Endothelial cell of umbilical vein (primary cell): ENCODE results near the gene TNS1. TPM values are rescaled to one million over a fixed set of nuclear protein-coding genes. Genes with fewer than 3 reads are reported as not detected.
A peak's percentile ranks its signal among the peaks of the same experiment; 100 is the strongest.

ENCODE experiments used
- BruUV-seq: library from RNA; stranded (reverse); fragments of 400-500 nt; replicated peaks from 2 replicates; lab custom pipeline; 2021; lab: Mats Ljungman, UMichigan
- CTCF ChIA-PET: fragments of 300-600, 350-600 bp; sonication (Branson Sonifier 250); formaldehyde crosslinking; loops from one replicate; lab custom pipeline; 2021; ENCODE audit warnings: antibody characterized with exemption, inconsistent platforms; lab: Charles Lee
- POLR2A ChIA-PET: fragments of 300-600, 350-600 bp; sonication (Branson Sonifier 250); formaldehyde crosslinking; loops from one replicate; lab custom pipeline; 2021; ENCODE audit warnings: antibody characterized with exemption, inconsistent platforms; lab: Charles Lee
- DNase-seq: peaks from one replicate; pipeline ENCODE4 v3.0.0-alpha.2; 2011; ENCODE audit warnings: low read depth, low spot score
- FAIRE-seq: peaks from 2 replicates; lab custom pipeline; 2011; peaks lifted over from hg19 to GRCh38; lab: Jason Lieb, UNC
- H2AFZ ChIP-seq: 2 replicates; pipeline ENCODE4 v1.6.0; 2012; ENCODE audit warnings: low read depth, low read length, control low read depth, inconsistent platforms
- H3K27ac ChIP-seq: 2 replicates; pipeline ENCODE4 v1.5.1; 2011; ENCODE audit warnings: low read depth, mild to moderate bottlenecking, control low read depth, low read length, moderate library complexity; ENCODE audit not compliant: insufficient read depth
- H3K27me3 ChIP-seq, 2 experiments: 2 replicates each; pipeline versions ENCODE4 v1.6.0 to v1.6.1; 2011; ENCODE audit warnings: low read length in 2 of 2, mixed read lengths in 1 of 2; ENCODE audit not compliant: control insufficient read depth in 2 of 2, insufficient read depth in 2 of 2
- H3K36me3 ChIP-seq, 2 experiments: 2 replicates in 1 of 2; 3 replicates in 1 of 2; pipeline ENCODE4 v1.5.1; 2011; ENCODE audit warnings: low read length in 2 of 2, mild to moderate bottlenecking in 1 of 2, moderate library complexity in 1 of 2; ENCODE audit not compliant: control insufficient read depth in 2 of 2, insufficient read depth in 2 of 2; ENCODE audit errors: extremely low read depth in 1 of 2
- H3K4me1 ChIP-seq: 3 replicates; pipeline ENCODE4 v1.5.1; 2011; ENCODE audit warnings: mild to moderate bottlenecking, low read length; ENCODE audit not compliant: control insufficient read depth, insufficient read depth; ENCODE audit errors: extremely low read depth
- H3K4me2 ChIP-seq: 2 replicates; pipeline ENCODE4 v1.6.1; 2011; ENCODE audit warnings: low read length, control low read depth, mixed read lengths; ENCODE audit not compliant: insufficient read depth
- H3K4me3 ChIP-seq, 3 experiments: fragments of 200-600 bp in 1 of 3; sonication (generic), shearing (Covaris generic) in 1 of 3; replicated peaks in 1 of 3; 2 replicates each; pipeline ENCODE4 v1.5.1; 2011 to 2016; ENCODE audit warnings: control low read depth in 3 of 3, low read length in 3 of 3, mild to moderate bottlenecking in 2 of 3, inconsistent platforms in 1 of 3, low read depth in 1 of 3, moderate library complexity in 1 of 3; ENCODE audit not compliant: insufficient read depth in 1 of 3
- H3K79me2 ChIP-seq: 2 replicates; pipeline ENCODE4 v1.6.0; 2012; ENCODE audit warnings: low read length, inconsistent platforms; ENCODE audit not compliant: control insufficient read depth, insufficient read depth
- H3K9ac ChIP-seq: replicated peaks from 2 replicates; pipeline ENCODE3; 2011; ENCODE audit warnings: low read length, control low read depth; ENCODE audit not compliant: insufficient read depth; ENCODE audit errors: extremely low read depth
- H3K9me1 ChIP-seq: replicated peaks from 3 replicates; pipeline ENCODE4 v1.6.0; 2011; ENCODE audit warnings: mild to moderate bottlenecking, low read length; ENCODE audit not compliant: control insufficient read depth, insufficient read depth; ENCODE audit errors: extremely low read depth
- H3K9me3 ChIP-seq: replicated peaks from 2 replicates; pipeline ENCODE4 v1.5.1; 2012; ENCODE audit warnings: low read length, inconsistent platforms; ENCODE audit not compliant: control insufficient read depth, insufficient read depth
- H4K20me1 ChIP-seq: replicated peaks from 2 replicates; pipeline ENCODE3; 2011; ENCODE audit warnings: mild to moderate bottlenecking, low read length; ENCODE audit not compliant: control insufficient read depth, insufficient read depth; ENCODE audit errors: extremely low read depth
- CTCF ChIP-seq, 2 donors: IDR thresholded peaks; 1 replicate in 1 of 2; 2 replicates in 1 of 2; pipeline ENCODE4 v1.5.1; 2011; ENCODE audit warnings: low read length in 2 of 2, mild to moderate bottlenecking in 2 of 2, moderate library complexity in 2 of 2, control low read depth in 1 of 2, inconsistent platforms in 1 of 2, low read depth in 1 of 2; ENCODE audit not compliant: insufficient read depth in 1 of 2; ENCODE audit errors: extremely low read depth in 1 of 2
- EZH2 ChIP-seq: IDR thresholded peaks from 2 replicates; pipeline ENCODE4 v1.6.1; 2012; ENCODE audit warnings: borderline replicate concordance, low read depth, mild to moderate bottlenecking, moderate library complexity, low read length, inconsistent platforms; ENCODE audit not compliant: severe bottlenecking
- FOS ChIP-seq: IDR thresholded peaks from 2 replicates; pipeline ENCODE4 v1.6.1; 2011; ENCODE audit warnings: mild to moderate bottlenecking, low read length, moderate library complexity, borderline replicate concordance; ENCODE audit not compliant: insufficient read depth
- GATA2 ChIP-seq: IDR thresholded peaks from 2 replicates; pipeline ENCODE4 v1.7.0; 2011; ENCODE audit warnings: low read depth, mild to moderate bottlenecking, moderate library complexity, mixed read lengths, low read length; ENCODE audit not compliant: insufficient read length, insufficient read depth
- JUN ChIP-seq: IDR thresholded peaks from 2 replicates; pipeline ENCODE4 v1.6.1; 2011; ENCODE audit warnings: borderline replicate concordance, low read depth; ENCODE audit not compliant: insufficient read length, insufficient read depth
- MAX ChIP-seq: IDR thresholded peaks from 2 replicates; pipeline ENCODE4 v1.6.1; 2011; ENCODE audit not compliant: insufficient read depth, insufficient read length
- MYC ChIP-seq: IDR thresholded peaks from one replicate; pipeline ENCODE4 v1.6.1; 2011; ENCODE audit warnings: mild to moderate bottlenecking, low read depth, low read length
- POLR2A ChIP-seq: IDR thresholded peaks from 2 replicates; pipeline ENCODE4 v1.6.1; 2012; ENCODE audit warnings: low read depth, mild to moderate bottlenecking, control low read depth, low read length
- POLR2AphosphoS5 ChIP-seq: IDR thresholded peaks from 2 replicates; pipeline ENCODE4 v1.6.1; 2012; ENCODE audit warnings: low read depth, mild to moderate bottlenecking, control low read depth, low read length, moderate library complexity; ENCODE audit not compliant: insufficient read depth
- dilution Hi-C: fragments of 300-500 bp; cut with MboI; formaldehyde crosslinking; loops from one replicate; pipeline ENCODE4 v1.15.0; 2019; ENCODE audit warnings: low sequenced_read_pairs; ENCODE audit not compliant: extremely low pct_ligation_motif_present
- intact Hi-C: fragments of 100-400 bp; cut with micrococcal nuclease; formaldehyde crosslinking; loops from one replicate; pipeline ENCODE4 v1.10.0; 2022
- polyA plus RNA-seq, 4 experiments: library from polyadenylated mRNA; depleted of rRNA in 3 of 4; stranded (reverse) in 3 of 4; unstranded in 1 of 4; fragments of >200 nt; gene quantifications; 2 replicates each; pipeline versions ENCODE4 v1.2.1 to v1.2.3, GENCODE V29; 2011 to 2012; ENCODE audit warnings: missing spikeins in 1 of 4
- total RNA-seq: library from RNA; stranded (reverse); gene quantifications from 2 replicates; pipeline ENCODE4 v1.2.3, GENCODE V29; 2021

TNS1 gene
- total and polyA plus RNA-seq, 2 donors (not counting 3 experiments of a cell fraction or from before 2014, with no cell fraction given) = 11.0 to 52.1 TPM

GRCh38 chr2:217934321-217935131, 68.3 kb downstream of the TNS1 start:
- H3K4me2 ChIP-seq = no peak overlapping the region
- ChIA-PET CTCF (interaction anchor here (0.7 to 4.7 kb wide), 8 partner anchors 9 to 149 kb away, joined by 3 to 40 read pairs (median 4); no protein-coding TSS in a partner anchor), POLR2A (no interaction called here)
- dilution Hi-C loops (no loop called here), intact Hi-C loops (loop anchor here (1.0 to 2.0 kb wide), 2 partner anchors 14 to 60 kb away; no protein-coding TSS in a partner anchor)
- H3K9me3 ChIP-seq = no peaks in the 10 kb centered on the region
- no peaks in the 10 kb centered on the region for H3K27me3 ChIP-seq
- H3K9ac ChIP-seq = peak overlapping the region; percentile 10
- DNase-seq (peak; percentile 53), FAIRE-seq (peak; percentile 82)
- TF ChIP-seq POLR2AphosphoS5 = peak; percentile 64
- no peak for TF ChIP-seq MYC
- TF ChIP-seq EZH2 = no peak
- TF ChIP-seq FOS = peak; percentile 89
- H3K9me1 ChIP-seq = no peaks in the 10 kb centered on the region
- H3K4me1 ChIP-seq = peaks cover 45% of the 10 kb centered on the region
- H3K36me3 ChIP-seq = no peaks in the 10 kb centered on the region
- no peaks in the 10 kb centered on the region for H3K79me2 ChIP-seq
- no peak overlapping the region for H3K4me3 ChIP-seq
- no peak overlapping the region for H2AFZ ChIP-seq
- peak overlapping the region; percentile 81 for H3K27ac ChIP-seq
- TSS peak; percentile 81 for BruUV-seq
- H4K20me1 ChIP-seq = no peaks in the 10 kb centered on the region

- POLR2A ChIA-PET = no interaction called here
- no peak for DNase-seq
- H3K9me1 ChIP-seq = no peaks in the 10 kb centered on the region
These were observed 69.2 kb downstream of the TNS1 start for GRCh38 chr2:217933617-217933993.

More at GRCh38 chr2:217933617-217933993, 69.2 kb downstream of the TNS1 start:
- TF ChIP-seq POLR2A = no peak
- no peak for TF ChIP-seq MAX
- no peak for TF ChIP-seq FOS
- TF ChIP-seq GATA2 = no peak
- TF ChIP-seq JUN = no peak
- TF ChIP-seq CTCF (IDR thresholded peaks at IDR 0.05; ENCODE audit: extremely low read depth in 1 of 2, insufficient read depth in 1 of 2, low read depth in 1 of 2, low read length in 2 of 2) = no peak
- TF ChIP-seq MYC = no peak
- no peak for TF ChIP-seq EZH2
- no peak for TF ChIP-seq POLR2AphosphoS5
- Histone ChIP-seq H3K27ac (peak overlapping the region; percentile 81), H2AFZ (peak overlapping the region; percentile 50), H3K9me3 (no peaks in the 10 kb centered on the region), H3K36me3 (no peaks in the 10 kb centered on the region), H3K4me2 (no peak overlapping the region), H3K27me3 (no peaks in the 10 kb centered on the region), H3K9ac (peak overlapping the region; percentile 57), H3K4me3 (no peak overlapping the region), H4K20me1 (no peaks in the 10 kb centered on the region), H3K79me2 (no peaks in the 10 kb centered on the region), H3K4me1 (peaks cover 47% of the 10 kb centered on the region)
- intact Hi-C loops = no loop called here
- FAIRE-seq = no peak
- BruUV-seq = no TSS peak
- CTCF ChIA-PET = interaction anchor here (1.3 to 4.7 kb wide), 11 partner anchors 8 to 148 kb away, joined by 3 to 40 read pairs (median 4); no protein-coding TSS in a partner anchor
- dilution Hi-C loops = no loop called here
